Transverse colon (tissue), 3 donors: Measurements from ENCODE around the gene CDHR1.

Experiments used
- POLR2A ChIP-seq: fragments of 450-650 bp; IDR thresholded peaks from one replicate; pipeline ENCODE4 v1.6.1; 2016; ENCODE audit warnings: antibody characterized with exemption, mild to moderate bottlenecking, moderate library complexity
- TF ChIP-seq, protein P1 (sequence below), 5 experiments: fragments of 200-600 bp in 3 of 5; fragments of 450-650 bp in 2 of 5; sonication (generic) in 3 of 5; IDR thresholded peaks; 1 replicate in 2 of 5; 2 replicates in 3 of 5; pipeline ENCODE4 v1.5.1; 2016 to 2017; ENCODE audit warnings: antibody characterized with exemption in 5 of 5, inconsistent platforms in 3 of 5, mild to moderate bottlenecking in 2 of 5, moderate library complexity in 1 of 5

DNA sequence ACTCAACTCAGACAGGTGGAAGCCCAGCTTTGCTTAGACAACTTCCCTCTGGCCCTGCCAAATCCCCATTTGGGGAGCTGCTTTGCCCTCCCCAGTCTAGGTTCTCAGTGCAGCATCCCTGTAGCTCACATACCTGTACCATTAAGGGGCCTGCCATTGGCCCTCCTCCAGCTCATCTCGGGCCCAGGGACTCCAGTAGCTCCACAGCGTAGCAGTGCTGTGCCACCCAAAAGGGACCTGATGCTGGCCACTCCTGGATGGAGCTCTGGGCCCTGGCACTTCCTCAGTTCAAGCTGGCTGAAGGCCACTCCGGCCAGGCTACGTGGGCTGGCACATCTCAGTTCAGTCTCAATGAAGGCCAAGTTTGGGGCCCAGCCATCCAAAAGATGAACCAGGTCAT lies 39.6 kb downstream of the CDHR1 start:
- TF ChIP-seq, protein P1, sequence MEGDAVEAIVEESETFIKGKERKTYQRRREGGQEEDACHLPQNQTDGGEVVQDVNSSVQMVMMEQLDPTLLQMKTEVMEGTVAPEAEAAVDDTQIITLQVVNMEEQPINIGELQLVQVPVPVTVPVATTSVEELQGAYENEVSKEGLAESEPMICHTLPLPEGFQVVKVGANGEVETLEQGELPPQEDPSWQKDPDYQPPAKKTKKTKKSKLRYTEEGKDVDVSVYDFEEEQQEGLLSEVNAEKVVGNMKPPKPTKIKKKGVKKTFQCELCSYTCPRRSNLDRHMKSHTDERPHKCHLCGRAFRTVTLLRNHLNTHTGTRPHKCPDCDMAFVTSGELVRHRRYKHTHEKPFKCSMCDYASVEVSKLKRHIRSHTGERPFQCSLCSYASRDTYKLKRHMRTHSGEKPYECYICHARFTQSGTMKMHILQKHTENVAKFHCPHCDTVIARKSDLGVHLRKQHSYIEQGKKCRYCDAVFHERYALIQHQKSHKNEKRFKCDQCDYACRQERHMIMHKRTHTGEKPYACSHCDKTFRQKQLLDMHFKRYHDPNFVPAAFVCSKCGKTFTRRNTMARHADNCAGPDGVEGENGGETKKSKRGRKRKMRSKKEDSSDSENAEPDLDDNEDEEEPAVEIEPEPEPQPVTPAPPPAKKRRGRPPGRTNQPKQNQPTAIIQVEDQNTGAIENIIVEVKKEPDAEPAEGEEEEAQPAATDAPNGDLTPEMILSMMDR (IDR thresholded peaks at IDR 0.05): no peak
- no peak for TF ChIP-seq POLR2A
